Activated CD4-positive, alpha-beta T cell treated with anti-CD3 and anti-CD28 coated beads for 4 hours (primary cell): ENCODE measurements around the gene EXOC6B.

Experiments
- DNase-seq, 2 donors: peaks; one replicate each; pipeline ENCODE4 v3.0.0-alpha.2; 2020

The EXOC6B gene

DNA sequence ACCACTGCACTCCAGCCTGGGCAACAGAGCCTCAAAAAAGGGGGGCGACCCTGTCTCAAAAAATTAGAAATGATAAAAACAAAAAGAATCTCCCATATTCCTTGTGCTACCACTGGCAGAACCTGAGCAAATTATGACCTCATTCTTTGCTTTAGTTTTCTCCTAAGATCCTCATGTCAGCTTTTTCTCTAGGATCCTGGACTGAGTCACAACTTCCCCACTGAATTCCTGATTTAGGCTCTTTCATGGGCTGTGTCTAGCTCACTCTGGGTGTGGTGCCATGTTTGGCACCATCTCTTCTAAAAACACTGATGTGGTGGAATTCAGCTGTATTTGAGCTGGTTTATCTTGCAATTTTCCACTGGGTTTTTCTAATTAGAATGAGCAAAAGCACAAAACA, 37.1 kb downstream of the EXOC6B start:
- no peak for DNase-seq

GRCh38 chr2:72785517-72785916, 40.3 kb downstream of the EXOC6B start:
- no peak for DNase-seq

DNA sequence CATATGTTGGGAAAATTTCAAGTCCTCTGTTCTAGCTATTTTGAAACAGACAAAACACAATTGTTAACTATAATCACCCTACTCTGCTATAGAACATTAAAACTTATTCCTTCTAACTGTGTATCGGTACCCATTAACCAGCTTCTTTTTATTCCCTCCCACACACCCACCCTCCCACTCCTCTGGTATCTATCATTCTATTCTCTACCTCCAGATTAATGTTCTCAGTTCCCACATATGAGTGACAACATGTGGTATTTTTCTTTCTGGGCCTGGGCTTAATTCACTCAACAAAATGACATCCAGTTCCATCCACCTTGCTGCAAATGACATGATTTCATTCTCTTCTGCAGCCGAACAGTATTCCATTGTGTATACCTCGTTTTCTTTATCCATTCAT, 43.3 kb downstream of the EXOC6B start:
- no peak for DNase-seq

DNA sequence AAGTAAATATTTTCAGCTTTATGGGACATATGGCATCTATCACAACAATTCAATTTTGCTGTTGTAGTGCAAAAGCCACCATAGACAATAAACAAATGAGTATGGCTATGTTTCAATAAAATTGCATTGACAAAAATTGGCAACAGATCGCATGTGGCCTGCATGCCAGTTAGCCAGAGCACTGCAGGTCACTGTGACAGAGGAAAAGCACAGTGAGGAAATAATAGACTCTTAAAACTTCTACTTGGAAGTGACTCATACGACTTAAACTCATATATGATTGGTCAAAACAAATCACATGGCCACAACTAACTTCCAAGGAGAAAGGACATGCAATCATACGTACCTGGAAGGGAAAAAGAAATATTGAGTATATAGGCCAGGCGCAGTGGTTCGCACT, 44.4 kb downstream of the EXOC6B start:
- DNase-seq = no peak

DNA sequence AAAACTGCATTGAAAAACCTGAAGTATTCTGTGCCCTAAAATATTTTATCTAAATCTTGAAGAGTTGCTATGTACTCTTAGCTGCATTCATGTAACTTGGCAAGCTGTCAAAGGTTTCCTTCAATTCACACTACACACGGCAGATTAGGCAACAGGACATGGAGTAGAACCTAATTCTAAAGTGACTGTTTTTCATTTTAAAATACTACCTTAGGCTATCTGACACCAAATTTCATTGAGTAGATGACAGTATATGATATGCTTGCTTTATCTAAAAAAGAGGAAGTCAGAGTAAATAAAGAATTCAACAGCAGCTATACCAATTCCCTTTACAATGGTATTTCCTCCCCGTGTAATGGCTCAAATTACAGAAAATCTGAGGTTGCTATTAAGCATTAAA, 45.4 kb downstream of the EXOC6B start:
- DNase-seq = no peak

- DNase-seq = no peak
These were observed 46.3 kb downstream of the EXOC6B start for GRCh38 chr2:72779495-72779894.

DNA sequence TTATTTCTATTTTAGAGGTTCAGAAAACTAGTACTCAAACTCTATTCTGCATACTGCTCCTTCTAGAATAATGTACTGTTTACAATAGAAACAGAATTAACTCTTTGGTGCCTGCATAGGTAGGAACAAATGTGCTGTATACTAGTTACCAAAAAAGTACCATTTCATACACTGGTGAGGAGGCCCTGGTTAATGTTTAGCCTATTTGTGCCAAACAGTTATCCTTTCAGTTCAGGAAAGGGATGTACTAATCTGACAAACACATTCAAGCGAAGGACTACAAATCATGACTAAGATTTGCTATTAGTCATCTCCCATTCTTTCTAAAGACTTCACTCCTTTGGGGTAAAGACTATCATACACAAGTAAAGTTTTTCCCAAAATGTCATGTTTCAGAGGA, 47.4 kb downstream of the EXOC6B start:
- DNase-seq = no peak

DNA sequence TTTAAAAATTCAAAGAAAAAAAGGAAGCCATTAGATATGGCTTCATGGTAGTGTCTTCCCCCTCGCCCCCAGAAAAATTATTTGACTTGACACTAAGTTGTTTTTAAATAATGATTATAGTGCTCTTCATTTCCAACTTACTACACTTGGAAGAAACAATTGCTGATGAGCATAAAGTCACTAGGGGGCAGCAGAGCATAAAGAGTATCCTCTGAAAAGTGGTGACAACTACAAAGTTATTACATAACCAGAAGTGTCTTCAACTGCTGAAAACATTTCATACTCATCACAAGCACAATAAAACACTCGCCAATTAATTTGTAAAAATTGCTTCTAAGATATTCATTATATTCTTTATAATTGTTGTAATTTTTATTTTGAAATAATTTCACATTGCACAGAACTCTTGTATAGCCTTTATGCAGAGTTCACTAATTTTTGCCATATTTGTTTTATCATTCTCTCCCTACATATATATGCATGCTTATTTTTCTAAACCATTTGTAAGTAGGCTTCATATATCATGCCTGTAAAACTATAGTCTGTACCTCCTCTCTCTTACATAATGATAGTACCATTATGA, 54.9 kb downstream of the EXOC6B start:
- peak; percentile 47 to 76 for DNase-seq

DNA sequence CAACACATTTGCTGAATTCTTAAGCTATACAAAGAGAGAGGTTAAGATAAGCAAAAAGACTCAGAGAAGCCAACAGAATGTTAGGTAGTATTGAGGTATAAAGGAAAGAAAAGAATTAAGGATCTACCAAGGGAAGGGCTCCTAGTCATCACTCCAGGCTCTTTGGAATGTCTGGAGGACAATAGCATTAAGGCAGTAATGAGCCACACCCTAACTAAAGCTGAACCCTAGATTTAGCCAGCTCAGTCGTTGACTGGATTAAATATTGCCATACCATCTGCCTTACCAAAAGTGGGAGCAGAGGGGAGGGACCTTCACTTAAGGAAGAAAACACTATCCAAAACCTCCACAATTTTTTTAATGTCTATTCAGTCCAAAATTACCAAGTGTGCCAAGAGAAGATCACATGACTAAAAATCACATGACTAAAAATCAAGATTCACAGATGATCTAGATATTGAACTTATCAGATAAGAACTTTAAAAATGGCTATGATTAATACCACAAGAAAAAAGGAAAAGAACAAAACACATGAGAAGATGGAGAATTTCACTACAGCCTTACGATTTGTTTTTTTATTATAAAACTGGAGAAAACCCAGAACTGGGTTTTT, 59.7 kb downstream of the EXOC6B start:
- DNase-seq = no peak

GRCh38 chr2:72762276-72762675, 63.6 kb downstream of the EXOC6B start:
- no peak for DNase-seq

DNA sequence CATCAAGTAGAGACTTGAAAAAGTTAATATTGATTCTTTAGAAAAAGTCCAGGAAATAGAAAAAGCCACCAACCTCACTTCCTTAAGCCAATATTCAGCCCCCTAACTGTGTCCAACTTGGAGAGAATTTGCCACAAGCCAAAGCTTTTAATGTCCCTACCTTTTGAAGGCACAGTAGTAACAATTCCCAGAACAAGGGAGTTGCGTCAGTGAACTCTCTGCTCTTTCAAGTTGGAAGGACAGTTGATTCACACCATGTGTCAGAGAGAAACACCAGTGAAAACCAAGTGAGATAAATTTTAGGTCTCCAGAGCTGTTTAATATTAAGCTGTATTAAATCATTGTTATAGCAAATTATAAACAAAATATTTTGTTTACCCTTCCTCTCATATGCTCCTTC, 66.1 kb downstream of the EXOC6B start:
- DNase-seq = no peak

- no peak for DNase-seq
These were observed 68.6 kb downstream of the EXOC6B start for GRCh38 chr2:72757177-72757775.

GRCh38 chr2:72755647-72756423, 70.0 kb downstream of the EXOC6B start:
- no peak for DNase-seq

- DNase-seq = no peak
These were observed 71.1 kb downstream of the EXOC6B start for GRCh38 chr2:72754628-72755320.

GRCh38 chr2:72750977-72751639, 74.7 kb downstream of the EXOC6B start:
- DNase-seq = no peak

DNA sequence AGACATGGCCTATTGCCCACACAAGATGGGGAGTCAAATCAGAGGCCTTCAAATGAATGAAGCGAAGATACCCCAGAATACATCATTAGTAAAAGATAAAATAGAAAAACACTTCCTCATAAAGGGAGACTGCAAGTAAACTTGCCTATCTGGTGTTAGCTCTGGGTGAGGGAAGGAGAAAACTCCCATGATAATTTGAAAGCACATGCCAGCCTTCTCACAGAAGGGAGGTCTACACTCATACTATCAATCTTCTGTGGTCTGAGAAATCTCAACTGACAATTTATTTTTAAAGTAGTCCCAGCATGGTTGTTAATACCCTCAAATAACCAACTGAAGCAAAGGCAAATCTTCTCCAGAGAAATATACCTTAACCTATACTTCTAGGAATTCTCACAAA, 75.4 kb downstream of the EXOC6B start:
- DNase-seq = no peak

- no peak for DNase-seq
These were observed 78.5 kb downstream of the EXOC6B start for GRCh38 chr2:72747344-72747743.

GRCh38 chr2:72745679-72746368, 80.0 kb downstream of the EXOC6B start:
- DNase-seq = peak in 1 of 2 donors; percentile 2

GRCh38 chr2:72744049-72744448, 81.8 kb downstream of the EXOC6B start:
- DNase-seq = no peak

DNA sequence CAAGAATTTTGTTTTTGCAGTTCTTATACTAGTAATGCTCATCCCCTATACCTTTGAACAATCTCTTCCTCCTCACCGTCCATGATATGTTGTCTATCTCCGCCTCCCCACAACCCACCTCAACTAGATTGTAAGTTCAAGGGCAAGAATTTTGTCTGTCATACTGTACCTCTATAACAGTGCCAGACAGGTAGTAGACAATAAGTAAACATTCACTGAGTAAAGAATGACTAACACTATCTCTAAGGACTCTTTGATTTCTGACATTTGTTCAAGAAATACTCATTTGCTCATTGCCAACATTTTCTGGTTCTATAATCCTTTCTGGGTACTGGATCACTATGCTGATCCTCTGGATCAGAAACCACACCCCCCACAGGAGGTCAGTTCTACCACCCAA, 82.4 kb downstream of the EXOC6B start:
- DNase-seq = no peak

DNA sequence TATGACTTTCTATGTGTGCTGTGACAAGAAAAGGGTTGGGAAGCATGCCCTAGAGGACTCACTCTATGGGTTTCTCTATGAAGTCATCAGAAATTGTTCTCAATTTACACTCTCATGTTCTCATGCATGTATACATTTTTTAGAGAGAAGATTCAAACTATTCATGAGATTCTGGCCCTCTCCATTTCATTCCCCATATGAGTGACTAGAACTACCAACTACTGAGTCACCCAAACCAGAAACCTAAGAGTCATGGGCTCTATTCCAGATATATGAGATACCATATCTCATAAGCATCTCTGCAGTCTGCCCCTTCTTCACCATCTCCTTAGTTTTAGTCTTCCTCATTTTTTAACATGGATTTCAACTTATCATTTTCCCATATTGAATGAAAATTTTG, 87.7 kb downstream of the EXOC6B start:
- no peak for DNase-seq

DNA sequence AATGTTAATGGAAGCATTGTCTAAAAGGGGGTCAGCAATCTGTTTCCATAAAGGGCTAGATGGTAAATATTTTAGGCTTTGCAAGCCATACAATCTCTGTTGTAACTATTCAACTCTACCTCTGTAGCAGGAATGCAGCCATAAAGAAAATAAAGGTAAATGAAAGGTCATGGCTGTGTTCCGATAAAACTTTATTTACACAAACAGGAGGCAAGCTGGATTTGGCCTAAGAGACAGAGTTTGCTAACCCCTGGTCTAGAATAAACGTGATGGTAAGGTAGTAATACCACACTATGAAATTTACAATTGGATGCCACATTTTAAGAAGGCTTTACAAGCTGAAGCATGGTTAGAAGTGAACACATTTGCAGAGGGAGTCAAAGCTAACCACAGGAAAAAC, 91.4 kb downstream of the EXOC6B start:
- DNase-seq = no peak
